PFSK-1 (cell line): ENCODE results near the gene TCTN1.

Experiments used
- POLR2AphosphoS5 ChIP-seq: IDR thresholded peaks from 2 replicates; pipeline ENCODE4 v1.6.1; 2012; ENCODE audit warnings: low read depth, mild to moderate bottlenecking, control low read depth, low read length, moderate library complexity
- SIN3A ChIP-seq: IDR thresholded peaks from 2 replicates; pipeline ENCODE4 v1.6.1; 2012; ENCODE audit warnings: mild to moderate bottlenecking, low read length, moderate library complexity, borderline replicate concordance; ENCODE audit not compliant: insufficient read depth
- TAF1 ChIP-seq: IDR thresholded peaks from 2 replicates; pipeline ENCODE4 v1.6.1; 2012; ENCODE audit warnings: low read length, control low read depth, borderline replicate concordance; ENCODE audit not compliant: insufficient read depth
- TF ChIP-seq, protein P1 (sequence below), 2 experiments: IDR thresholded peaks; 2 replicates each; pipeline versions ENCODE4 v1.6.1 to v1.8.0; 2011 to 2012; ENCODE audit warnings: low read depth in 2 of 2, low read length in 2 of 2, control low read depth in 1 of 2, inconsistent platforms in 1 of 2, mild to moderate bottlenecking in 1 of 2, moderate library complexity in 1 of 2; ENCODE audit not compliant: insufficient read depth in 1 of 2

DNA sequence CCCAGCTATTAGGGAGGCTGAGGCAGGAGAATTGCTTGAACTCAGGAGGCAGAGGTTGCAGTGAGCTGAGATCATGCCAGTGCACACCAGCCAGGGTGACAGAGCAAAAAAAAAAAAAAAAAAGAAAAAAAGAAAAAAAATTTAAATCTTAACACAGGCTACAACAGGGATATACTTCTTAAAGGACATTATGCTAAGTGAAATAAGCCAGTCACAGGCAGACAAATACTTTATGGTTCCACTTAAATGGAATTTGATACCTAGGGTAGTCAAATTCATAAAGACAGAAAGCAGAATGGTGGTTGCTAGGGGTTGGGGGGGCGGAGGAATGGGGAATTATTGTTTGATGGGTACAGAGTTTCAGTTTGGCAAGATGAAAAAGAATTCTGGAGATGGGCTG, 16.0 kb upstream of the TCTN1 start:
- TF ChIP-seq POLR2AphosphoS5 (no peak), SIN3A (no peak), TAF1 (no peak)
- TF ChIP-seq, protein P1, sequence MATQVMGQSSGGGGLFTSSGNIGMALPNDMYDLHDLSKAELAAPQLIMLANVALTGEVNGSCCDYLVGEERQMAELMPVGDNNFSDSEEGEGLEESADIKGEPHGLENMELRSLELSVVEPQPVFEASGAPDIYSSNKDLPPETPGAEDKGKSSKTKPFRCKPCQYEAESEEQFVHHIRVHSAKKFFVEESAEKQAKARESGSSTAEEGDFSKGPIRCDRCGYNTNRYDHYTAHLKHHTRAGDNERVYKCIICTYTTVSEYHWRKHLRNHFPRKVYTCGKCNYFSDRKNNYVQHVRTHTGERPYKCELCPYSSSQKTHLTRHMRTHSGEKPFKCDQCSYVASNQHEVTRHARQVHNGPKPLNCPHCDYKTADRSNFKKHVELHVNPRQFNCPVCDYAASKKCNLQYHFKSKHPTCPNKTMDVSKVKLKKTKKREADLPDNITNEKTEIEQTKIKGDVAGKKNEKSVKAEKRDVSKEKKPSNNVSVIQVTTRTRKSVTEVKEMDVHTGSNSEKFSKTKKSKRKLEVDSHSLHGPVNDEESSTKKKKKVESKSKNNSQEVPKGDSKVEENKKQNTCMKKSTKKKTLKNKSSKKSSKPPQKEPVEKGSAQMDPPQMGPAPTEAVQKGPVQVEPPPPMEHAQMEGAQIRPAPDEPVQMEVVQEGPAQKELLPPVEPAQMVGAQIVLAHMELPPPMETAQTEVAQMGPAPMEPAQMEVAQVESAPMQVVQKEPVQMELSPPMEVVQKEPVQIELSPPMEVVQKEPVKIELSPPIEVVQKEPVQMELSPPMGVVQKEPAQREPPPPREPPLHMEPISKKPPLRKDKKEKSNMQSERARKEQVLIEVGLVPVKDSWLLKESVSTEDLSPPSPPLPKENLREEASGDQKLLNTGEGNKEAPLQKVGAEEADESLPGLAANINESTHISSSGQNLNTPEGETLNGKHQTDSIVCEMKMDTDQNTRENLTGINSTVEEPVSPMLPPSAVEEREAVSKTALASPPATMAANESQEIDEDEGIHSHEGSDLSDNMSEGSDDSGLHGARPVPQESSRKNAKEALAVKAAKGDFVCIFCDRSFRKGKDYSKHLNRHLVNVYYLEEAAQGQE (IDR thresholded peaks at IDR 0.05; ENCODE audit: insufficient read depth in 1 of 2, low read depth in 2 of 2, low read length in 2 of 2): no peak
